Measurements from ENCODE around the gene VEZT.
"Not testable (repeated sequence)": the region's sequence is repeated elsewhere in the genome, so short reads cannot be mapped to it uniquely, and the experiment has no call there.

GRCh38 chr12:95235621-95236020 is 18.0 kb downstream of the VEZT start:
- TF ChIP-seq, protein P1, sequence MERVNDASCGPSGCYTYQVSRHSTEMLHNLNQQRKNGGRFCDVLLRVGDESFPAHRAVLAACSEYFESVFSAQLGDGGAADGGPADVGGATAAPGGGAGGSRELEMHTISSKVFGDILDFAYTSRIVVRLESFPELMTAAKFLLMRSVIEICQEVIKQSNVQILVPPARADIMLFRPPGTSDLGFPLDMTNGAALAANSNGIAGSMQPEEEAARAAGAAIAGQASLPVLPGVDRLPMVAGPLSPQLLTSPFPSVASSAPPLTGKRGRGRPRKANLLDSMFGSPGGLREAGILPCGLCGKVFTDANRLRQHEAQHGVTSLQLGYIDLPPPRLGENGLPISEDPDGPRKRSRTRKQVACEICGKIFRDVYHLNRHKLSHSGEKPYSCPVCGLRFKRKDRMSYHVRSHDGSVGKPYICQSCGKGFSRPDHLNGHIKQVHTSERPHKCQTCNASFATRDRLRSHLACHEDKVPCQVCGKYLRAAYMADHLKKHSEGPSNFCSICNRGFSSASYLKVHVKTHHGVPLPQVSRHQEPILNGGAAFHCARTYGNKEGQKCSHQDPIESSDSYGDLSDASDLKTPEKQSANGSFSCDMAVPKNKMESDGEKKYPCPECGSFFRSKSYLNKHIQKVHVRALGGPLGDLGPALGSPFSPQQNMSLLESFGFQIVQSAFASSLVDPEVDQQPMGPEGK (CRISPR knock-in tag; IDR thresholded peaks at IDR 0.05; ENCODE audit: borderline replicate concordance): not testable (repeated sequence)
- not testable (repeated sequence) for TF ChIP-seq ZFP30, GLIS3 (CRISPR knock-in tag; IDR thresholded peaks at IDR 0.05)

Measured in SK-N-SH treated with all-trans-retinoic acid at 6 μM for 48 hours (cell line).